Cerebellar cortex (tissue), 1 donor: Measurements from ENCODE around the gene UBE2M.
"Not testable (repeated sequence)": the region's sequence is repeated elsewhere in the genome, so short reads cannot be mapped to it uniquely, and the experiment has no call there.

Experiments used
- DNase-seq: peaks from one replicate; pipeline ENCODE4 v3.0.0-alpha.2; 2015; ENCODE audit warnings: low spot score

UBE2M gene

DNA sequence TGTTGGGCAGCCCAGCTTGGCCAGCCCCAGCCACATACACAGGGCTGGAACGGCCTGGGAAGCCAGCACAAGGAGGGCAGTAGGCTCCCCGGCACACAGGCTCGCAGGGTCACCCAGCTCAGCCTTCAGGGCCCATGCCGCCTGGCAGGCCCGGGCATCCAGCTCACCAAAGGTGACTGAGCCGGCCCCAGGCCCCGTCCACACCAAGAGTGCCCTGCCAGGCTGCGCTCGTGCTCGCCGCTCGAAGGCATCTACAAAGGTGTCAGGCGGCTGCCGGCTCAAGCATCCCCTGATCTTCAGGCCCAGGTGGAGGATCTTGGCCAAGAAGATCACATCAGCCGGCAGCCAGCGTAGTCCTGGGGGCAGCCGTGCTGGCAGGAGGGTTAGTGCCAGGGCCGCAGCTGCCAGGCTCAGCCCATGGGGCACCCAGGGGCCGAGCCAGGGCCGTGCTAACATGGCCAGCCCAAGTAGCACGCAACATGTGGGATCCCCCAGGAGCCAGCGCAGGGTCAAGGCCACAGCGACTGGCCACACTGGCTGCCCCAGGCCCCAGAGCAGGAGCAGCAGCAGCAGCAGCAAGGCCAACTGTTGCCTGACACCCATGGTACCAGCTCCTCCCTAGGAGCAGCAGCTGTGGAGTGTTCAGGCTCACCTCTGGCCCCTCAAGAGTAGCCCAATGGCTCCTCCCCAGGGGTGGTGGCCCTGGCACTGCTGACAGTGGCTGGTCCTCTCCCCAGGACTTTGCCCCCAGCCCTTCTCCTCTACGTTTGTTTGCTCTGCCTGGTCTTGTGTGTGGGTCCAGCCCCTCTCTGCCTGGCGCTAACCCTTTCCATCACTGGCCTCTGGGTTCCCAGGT lies 46.8 kb downstream of the UBE2M start, which contains the start of gene SLC27A5:
TSS of gene SLC27A5 (minus strand) at position 640 of the 856 bp plus-strand sequence. CDS start at position 603, 37 bp downstream.
- no peak for DNase-seq

DNA sequence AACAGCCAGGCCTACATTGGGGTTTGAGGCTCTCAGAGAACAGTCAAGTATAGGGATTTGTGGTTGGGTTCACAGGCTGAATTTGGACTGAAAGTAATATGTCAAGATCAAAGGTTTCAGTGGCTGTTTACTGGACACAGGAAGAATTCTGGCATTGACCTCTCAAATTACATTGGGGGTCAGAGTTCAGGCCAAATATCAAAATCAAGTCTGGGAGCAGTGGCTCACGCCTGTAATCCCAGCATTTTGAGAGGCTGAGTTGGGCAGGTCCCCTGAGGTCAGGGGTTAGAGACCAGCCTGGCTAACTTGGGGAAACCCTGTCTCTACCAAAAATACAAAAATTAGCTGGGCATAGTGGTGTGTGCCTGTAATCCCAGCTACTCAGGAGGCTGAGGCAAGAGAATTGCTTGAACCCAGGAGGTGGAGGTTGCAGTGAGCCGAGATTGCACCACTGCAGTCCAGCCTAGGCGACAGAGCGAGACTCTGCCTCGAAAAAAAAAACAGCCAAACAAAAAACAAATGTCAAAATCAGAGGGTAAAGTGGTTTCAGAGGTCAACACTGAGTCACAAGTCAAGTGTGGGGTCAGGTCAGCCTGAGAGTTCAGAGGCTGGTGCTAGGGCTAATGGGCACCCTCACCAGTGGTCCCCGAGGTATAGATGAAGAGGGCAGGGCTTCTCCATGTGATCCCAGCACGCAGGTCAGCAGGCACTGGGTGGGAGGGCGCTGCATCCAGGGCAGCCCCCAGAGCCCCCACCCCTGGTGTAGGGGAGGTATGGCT lies 48.1 kb downstream of the UBE2M start:
- no peak for DNase-seq

DNA sequence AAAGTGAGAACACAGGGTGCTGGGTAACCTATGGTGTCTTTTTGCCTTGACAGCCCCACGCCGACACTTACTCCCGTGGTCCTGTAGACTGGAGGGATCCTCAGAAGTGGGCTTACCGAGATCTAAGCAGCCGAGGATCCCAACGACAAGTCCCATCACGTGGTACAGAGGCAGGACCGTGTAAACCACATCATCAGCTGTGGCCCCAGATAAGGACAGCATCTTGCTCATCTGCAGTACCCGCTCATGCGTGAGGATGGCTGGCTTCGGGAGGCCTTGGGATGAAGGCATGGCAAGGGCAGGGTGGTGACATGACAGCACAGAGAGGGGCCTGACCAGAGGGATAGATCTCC lies 48.7 kb downstream of the UBE2M start:
- no peak for DNase-seq

DNA sequence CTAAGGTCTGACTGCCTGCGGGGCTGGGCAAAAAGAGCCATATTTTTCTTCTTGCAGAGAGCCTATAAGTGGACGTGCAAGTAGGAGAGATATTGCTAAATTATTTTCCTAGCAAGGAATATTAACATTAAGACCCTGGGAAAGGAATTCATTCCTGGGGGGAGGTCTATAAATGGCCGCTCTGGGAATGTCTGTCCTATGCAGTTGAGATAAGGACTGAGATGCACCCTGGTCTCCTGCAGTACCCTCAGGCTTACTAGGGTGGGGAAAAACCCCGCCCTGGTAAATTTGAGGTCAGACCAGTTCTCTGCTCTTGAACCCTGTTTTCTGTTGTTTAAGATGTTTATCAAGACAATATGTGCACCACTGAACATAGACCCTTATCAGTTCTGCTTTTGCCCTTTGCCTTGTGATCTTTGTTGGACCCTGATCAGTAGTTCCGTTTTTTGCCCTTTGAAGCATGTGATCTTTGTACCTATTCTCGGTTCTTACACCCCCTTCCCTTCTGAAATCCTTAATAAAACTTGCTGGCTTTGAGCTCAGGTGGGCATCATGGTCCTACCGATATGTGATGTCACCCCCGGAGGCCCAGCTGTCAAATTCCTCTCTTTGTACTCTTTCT lies 50.7 kb downstream of the UBE2M start:
- not testable (repeated sequence) for DNase-seq
